ENCODE results near the gene PIK3AP1.

PIK3AP1 gene

DNA sequence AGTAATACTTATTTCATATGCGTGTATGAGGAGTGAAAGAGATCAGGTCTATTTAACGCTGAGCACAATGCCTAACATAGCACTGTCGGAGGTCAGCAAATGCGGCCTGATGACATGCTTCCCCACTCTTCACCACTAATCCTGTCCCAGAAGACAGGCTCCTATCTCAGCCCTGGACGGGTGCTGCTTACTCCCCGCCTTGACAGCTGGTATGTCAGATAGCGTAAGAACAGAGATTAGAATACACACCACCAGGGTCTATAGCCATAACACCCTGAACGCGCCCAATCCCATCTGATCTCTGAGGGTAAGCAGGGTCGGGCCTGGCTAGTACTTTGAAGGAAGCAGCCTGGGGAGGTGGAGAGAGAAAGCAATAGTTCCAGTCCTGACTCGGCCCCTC is 101.2 kb downstream of the PIK3AP1 start:
- in situ Hi-C loops (cut with MboI; ENCODE audit: low sequenced_read_pairs) = no loop called here

DNA sequence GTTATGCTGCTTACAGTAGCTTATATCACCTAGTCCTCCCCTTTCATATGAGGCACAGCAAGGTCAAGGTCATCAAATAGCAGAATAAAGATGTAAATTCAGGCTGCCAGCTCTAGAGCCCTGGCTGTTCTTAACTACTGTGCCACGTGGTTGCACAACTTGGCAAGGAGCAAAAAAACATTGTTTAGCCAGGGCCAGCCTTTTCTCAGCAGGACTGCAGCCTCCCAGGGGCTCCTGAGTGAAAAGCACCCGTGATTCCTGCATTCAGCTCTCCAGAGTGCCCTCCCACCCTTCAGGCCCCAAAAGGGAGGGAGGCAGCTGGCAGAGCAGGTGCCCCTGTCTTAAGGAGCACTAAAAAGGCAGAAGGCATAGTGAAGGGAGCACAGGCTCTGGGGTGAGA is 101.7 kb downstream of the PIK3AP1 start:
- in situ Hi-C loops (cut with MboI; ENCODE audit: low sequenced_read_pairs) = no loop called here

DNA sequence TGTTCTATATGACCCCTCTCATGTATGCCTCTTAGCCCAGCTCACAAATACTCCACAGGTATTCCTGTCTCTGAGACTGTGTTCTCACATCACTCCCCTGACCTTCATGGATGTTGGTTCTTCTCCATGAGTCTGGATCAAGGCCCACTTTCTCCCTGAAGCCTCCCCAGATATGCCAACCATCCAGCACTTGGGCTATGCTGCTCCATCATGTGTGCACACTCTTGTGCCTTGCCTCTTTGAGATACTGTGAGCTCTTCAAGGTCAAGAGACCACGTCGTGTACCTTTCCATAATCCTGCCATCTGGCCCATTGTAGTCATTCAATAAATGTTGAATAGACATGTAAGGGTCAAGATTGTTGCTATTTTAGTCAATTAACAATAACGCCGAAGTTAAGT is 103.4 kb downstream of the PIK3AP1 start:
- in situ Hi-C loops (cut with MboI; ENCODE audit: low sequenced_read_pairs) = no loop called here

DNA sequence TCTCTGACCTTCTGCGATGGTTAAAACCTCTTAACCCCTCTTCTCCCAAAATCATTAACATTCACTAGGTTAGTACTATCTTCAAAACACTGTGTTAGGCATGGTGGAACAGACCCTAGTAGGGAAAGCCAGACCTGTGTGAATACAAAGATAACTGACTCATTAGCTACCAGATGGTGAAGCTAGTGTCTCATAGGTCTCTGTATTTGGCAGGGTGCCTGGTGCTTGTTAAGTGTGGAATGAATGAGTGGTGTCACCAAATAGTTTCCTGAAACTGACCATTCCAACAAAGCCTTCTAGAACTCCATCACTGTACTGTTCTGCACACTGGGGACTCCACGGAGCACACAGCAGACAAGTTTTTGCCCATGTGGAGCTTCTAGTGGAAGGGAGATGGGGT is 105.8 kb downstream of the PIK3AP1 start:
- in situ Hi-C loops (cut with MboI; ENCODE audit: low sequenced_read_pairs) = no loop called here

DNA sequence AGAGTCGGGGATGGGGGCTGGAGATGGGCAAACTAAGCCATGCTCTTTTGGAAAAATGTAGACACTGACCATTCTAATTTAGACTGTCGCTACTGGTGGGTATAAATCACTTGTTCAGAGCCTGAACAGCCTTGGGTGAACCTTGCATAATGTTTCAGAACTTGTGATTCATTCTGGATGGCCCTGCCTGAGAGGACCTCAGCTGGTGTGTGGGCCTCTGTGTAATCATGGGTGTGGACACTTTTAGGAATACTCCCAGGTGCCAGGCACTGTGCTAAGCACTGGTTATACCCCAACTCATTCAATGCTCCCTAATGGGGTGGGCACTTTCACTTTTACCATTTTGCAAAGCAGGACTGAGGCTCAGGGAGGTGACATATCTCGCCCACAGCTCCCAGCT is 106.7 kb downstream of the PIK3AP1 start:
- in situ Hi-C loops (cut with MboI; ENCODE audit: low sequenced_read_pairs) = no loop called here

DNA sequence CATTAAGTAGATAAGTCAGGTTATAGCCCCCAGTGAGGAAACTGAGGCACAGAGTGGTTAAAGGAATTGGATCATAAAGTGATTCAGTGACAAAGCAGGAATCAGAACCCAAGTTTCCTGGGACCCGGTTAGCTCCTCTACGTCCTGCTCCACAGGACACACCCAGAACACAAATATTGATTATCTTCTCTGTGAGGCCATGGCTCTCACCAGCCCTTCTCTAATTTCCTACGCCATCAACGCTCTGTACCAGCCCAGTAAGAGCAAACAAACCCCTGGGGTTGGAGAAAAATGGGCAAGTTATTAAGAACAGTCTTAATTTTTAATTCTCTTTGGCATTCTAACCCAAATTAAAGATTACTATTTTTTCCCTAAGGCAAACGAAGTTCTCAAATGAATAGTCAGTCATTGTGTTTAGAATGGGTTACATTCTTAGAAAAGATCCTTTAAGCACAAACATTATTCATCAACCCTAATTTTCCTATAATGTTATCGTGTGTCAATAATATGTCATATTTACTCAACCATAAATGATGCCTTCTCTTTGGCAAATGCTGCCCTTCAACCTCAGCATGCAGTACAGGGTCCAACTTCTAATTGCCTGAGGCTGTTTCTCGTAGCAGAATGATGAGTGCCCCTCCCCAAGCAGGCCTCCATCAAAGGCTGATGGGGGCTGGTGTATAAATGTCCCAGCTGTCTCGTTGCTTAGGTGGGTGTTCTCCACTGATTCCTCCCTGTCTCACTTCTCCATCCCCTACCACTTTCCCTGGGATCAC is 108.1 kb downstream of the PIK3AP1 start:
- in situ Hi-C loops (cut with MboI; ENCODE audit: low sequenced_read_pairs) = no loop called here

DNA sequence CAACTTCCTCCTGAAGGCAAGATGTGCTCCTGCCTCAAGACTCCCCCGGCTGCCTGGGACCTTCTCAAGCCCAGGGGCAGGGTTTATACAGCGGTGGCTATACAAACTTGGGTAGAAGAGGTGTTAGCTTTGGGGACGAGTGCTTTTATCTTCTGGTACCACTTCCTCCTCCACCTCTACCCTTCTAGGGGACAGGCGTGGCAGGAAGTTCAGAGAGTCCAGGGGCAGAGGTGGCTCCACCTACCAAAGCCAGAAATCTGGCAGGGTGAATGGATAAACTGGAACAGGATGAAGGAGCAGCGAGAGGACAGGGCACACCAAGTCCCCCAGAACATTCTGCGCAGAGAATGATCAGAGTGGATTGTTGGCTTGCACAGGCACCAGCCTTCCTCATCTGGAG is 109.5 kb downstream of the PIK3AP1 start:
- in situ Hi-C loops (cut with MboI; ENCODE audit: low sequenced_read_pairs) = no loop called here

DNA sequence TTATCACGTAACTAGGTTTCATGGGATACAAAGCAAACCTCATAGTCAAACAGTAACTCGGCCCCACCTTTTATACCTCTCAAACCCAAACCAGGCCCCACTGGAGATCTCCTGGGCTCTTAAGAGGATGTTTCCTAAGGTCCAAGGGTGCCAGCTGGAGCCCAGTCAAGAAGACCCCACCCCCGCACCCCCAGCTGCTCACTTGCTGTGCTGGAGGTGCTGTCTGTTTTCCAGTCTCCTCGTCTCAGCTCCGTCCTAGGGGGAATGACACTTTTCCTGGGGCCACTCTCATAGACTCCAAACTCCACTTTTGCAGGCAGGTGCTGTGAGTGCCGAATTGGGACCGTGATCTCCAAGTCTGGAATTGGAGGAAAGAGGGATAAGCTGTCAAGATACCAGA is 110.8 kb downstream of the PIK3AP1 start:
- in situ Hi-C loops (cut with MboI; ENCODE audit: low sequenced_read_pairs) = no loop called here

DNA sequence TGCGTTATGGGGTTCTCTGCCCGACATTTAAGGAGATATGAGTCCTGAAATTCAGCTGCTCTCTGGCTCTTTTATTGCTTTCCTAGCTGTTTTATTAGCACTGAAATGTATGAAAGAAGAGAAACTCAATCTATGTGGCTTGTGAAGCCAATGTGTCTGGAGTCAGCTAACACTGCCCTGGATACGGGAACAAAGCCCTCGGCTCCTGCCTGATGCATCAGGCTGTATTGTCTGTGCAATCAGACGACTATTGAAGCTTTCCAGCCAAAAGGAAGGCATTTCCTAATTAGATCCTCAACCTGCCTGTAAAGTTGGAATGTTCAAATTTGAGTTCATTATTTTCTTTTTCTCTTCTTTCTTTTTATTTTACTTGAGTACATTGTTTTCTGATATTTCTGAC is 111.5 kb downstream of the PIK3AP1 start:
- in situ Hi-C loops (cut with MboI; ENCODE audit: low sequenced_read_pairs) = no loop called here

DNA sequence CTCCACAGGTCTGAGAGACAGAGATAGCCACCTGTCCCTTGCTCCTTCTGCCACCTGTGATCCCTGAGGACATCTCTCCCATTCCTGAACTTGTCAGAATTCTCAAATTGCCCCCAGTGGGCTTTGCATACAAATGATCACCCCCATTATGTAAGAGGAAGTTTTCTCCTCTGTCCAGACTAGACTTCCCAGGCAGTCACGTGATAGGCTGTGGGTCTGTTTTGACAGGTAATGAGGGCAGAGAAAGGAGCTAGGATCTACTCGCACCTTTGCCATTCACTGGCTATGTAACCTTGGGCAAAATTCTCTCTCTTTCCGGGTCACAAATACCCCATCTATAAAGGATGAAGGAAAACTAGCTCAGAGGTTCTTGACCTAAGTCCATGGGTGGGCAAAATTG is 112.1 kb downstream of the PIK3AP1 start:
- in situ Hi-C loops (cut with MboI; ENCODE audit: low sequenced_read_pairs) = no loop called here

DNA sequence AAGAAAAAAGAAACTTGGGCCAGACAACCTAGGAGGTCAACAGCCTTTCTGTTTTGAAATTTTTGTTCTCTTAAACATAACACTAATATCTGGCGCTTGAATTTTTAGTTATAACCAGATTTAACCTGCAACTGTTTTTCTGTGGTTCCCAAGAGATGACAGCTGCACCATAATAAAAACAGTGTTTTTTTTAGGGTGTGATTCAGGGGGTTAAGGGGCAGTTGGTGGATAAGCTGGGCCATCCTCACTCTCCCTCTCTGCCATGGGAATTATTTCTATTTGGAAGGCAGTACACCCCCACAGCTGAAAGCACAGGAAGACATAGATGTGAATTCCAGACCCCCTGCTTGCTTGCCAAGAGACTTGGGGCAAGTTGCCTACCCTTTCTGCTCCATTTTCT is 113.4 kb downstream of the PIK3AP1 start:
- in situ Hi-C loops (cut with MboI; ENCODE audit: low sequenced_read_pairs) = no loop called here

DNA sequence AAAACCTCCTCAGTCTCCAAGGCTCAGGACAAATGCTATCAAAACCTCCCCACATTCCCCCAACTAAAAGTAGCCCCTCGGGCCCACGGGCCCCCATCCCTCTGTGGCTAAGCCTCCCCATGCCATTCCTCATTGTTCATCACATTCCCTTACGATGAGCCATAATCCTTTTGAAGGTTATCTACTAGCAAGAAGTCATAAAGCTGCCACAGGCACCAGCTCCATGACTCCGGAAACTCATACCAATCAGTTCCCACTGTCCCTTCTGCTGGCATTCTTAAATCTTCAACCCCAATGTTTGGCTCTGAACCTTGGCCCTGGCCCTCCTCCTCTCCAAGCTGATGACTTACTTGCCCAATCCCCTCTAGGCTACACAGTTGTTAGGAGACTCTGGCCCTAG is 114.1 kb downstream of the PIK3AP1 start:
- in situ Hi-C loops (cut with MboI; ENCODE audit: low sequenced_read_pairs) = no loop called here

DNA sequence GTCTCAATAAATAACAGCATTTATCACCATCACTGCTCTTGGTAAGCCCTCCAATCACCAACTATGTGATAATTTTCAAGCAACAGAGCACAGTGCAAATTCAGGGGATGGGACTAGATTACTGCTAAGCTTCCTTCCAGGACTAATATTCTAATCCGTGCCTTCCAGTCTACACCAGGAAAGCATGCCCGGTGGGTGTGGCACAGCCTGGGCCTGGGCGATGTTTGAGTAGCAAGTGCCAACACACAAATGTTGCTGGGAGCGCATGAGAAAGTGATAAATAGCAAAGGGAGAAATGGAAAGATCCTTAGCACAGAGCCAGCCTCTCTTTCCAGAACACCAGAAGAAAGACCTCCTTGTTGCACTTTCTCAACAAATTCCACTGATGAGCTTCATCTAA is 120.0 kb downstream of the PIK3AP1 start:
- in situ Hi-C loops (cut with MboI; ENCODE audit: low sequenced_read_pairs) = no loop called here

DNA sequence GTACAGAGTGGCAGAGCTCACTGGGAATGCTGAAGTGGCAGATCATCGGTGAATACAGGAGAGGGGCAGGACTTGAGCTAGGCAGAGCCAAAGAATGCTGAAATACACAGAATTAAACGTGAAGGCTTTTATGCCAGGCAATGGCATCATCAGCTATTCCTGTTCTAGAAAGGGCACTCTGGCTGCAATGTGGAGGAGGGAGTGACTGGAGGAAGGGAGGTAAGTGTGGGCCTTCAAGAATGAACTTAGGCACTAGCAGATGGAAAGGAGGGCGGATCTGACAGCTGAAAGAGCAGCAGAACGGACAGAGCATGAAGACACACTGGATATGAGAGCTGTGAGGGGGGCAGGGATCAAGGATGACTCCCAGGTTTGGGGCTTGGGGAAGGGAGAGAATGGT is 121.5 kb downstream of the PIK3AP1 start:
- in situ Hi-C loops (cut with MboI; ENCODE audit: low sequenced_read_pairs) = no loop called here

DNA sequence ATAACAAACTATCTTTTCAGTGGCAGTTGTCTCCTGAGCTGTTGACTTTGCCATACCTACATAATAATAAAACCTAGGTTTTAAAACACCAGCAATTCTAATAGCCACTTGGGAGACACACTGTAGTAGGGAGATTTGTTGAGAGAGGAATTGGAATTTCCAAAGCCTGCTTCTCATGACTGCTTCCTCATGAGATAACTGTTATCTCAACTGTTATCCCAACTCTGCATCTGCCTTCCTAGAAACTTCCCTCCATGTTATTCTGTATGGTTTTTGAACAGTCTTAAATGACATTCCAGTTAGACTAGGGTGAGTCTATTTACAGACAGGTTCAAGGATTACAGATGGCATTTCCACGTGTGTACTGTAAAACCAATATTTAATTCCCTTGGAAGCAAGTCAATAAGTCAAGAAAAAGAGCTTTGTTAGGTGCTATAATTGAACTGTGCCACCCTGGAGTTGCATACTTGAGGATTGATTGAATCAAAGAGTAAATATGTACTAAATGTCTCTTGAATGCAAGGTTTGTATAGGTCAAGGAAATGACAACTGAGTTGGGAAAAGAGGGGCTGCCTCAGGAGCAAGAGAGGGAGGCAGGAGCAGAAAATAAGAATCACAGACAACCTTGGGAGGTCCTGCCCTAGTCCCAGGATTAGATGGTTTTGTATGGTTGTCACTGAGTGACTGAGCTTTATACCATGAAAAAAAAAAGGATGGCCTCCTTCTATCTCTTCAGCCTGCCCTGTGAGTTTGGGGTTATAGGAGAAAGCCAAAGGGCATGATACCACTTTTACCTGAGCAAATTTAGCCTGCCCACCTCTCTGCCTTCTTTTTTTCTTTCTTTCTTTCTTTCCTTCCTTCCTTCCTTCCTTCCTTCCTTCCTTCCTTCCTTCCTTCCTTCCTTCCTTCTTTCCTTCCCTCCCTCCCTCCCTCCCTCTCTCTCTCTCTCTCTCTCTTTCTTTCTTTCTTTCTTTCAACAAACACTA is 123.6 kb downstream of the PIK3AP1 start:
- in situ Hi-C loops (cut with MboI; ENCODE audit: low sequenced_read_pairs) = no loop called here

DNA sequence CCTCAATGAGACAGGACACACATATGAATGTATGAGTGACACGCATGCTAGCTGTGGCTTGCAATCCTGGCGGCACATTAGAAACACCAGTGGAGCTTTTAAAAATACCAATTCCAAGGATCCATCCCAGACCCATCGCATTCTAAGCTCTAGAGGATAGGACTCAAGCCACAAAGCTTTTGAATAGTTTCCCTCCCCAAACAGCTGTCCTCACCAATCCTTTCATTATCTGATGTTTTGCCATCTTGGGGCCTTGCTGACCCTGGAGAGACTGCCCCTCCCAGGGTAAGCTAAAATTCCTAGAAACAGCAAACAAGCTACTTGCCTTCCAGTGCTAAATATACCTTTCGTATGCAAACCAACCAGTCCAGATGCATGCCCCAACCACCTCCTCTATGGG is 124.6 kb downstream of the PIK3AP1 start:
- in situ Hi-C loops (cut with MboI; ENCODE audit: low sequenced_read_pairs) = no loop called here

DNA sequence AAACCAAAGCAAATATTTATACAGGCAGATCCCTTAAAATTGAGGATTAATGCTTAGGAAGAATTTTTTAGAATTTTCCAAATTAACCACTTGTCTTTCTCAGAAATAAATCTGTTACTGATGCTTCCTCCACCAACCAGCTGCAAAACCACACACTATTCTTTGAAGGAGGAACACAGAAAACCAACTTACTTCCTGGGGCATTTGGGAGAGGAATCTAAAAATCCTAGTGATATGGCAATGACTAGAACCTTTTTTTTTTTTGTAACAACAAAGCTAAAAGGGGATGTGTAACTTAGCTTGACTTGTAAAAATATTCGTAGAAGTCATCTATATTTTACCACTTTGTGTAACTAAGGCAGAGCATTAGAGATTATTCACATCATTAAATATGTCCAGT is 128.4 kb downstream of the PIK3AP1 start:
- in situ Hi-C loops (cut with MboI; ENCODE audit: low sequenced_read_pairs) = no loop called here

DNA sequence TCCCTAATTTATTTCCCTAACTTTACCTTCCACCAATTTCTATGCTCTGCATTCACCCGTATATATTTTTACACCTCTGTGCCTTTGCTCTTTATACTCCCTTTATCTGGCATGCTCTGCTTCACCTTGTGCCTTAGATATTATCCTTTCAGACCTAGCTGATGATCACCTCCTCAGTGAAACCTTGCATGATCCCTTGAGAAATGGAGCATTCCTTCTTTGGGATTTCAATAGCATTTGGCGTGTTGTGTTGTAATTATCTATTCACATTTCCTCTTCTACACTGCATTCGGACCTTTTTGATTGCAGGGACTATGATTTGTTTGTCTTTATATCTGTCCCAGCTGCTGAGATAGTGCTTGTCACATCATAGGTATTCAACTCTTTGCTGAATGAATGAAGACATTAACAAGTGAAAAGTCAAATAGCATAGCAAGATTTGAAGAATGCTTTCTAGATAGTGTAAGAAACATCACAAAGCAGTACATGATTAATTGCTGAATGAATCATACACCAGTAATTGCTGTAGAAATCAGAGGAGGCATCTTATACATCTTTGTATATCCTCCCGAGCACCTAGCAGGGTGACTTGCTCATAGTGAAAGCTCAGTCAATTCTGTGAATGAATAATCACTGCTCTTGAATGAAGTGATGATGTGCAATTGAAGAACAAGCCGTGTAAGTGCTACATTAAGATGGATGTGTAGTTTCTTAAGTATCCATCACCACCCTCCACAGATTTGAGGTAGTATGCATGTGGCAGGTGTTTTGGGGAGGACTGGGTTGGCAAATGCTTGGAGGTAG is 131.5 kb downstream of the PIK3AP1 start:
- in situ Hi-C loops (cut with MboI; ENCODE audit: low sequenced_read_pairs) = no loop called here

DNA sequence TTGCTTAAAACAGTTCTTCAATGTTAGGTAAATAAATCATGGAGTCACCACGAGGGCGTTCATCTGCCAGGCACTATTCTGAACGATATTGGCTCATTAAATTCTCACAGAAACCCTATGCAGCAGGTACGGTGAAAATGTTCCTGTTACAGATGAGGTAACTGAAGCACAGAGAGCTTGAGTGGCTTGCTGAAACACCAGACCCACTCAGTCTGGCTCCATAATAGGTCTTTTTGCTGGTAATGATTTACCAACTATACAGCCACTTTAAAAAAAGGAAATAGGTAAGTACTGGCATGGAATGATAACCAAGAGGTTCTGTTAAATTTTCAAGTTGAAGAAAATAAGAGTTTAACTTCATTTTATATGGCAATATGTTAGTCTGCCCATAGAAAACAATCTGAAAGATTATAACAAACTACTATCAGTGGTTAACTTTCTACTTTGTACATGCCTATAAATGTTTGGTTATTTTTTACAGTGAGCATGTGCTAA is 132.2 kb downstream of the PIK3AP1 start:
- in situ Hi-C loops (cut with MboI; ENCODE audit: low sequenced_read_pairs) = no loop called here

DNA sequence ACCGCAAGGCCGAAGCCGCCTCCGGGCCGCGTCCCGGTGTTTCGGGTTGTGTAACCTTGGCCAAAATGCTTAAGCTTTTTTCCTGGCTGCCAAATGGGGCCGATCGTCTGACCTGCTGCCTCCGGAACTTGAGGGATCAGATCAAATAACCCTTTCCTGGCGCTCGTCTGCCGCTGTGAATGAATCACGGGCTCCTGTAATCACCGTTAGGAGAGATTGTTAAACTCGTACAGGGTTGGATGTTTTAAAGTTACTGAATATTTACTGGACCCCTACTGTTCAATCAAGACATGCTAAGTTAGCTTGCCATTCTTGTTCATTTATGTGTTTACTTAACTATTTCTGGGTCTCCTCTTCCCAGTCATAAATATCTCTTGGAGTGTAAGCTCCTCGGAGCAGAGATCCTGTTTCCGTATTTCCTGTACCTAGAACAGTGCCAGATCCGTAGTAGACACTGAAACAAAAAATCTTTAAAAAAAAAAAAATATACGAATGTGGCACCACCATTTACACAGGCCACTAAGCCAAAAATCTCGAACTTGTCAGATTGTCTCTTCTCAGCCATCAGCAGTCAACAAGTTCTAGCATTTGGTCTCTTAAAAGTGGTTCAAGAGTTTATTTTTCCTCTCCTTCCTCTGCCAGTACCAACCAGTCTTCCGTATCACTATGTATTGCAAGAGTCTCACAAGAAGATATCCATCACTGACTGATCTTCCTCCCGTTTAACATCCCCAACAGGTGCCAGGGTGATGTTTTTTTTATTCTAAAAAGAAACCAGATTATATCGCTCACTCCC is 132.9 kb downstream of the PIK3AP1 start:
- in situ Hi-C loops (cut with MboI; ENCODE audit: low sequenced_read_pairs) = no loop called here
